IPS-20b (cell line): ENCODE data around the gene KATNAL2.

ENCODE experiments used
- H3K27ac ChIP-seq: one replicate; pipeline ENCODE4 v1.5.1; 2013; ENCODE audit warnings: low read length
- H3K27me3 ChIP-seq: 2 replicates; pipeline ENCODE4 v1.6.1; 2013; ENCODE audit warnings: mild to moderate bottlenecking, low read length, inconsistent platforms; ENCODE audit not compliant: insufficient read depth
- H3K36me3 ChIP-seq: 2 replicates; pipeline ENCODE4 v1.6.1; 2013; ENCODE audit warnings: low read depth, mild to moderate bottlenecking, inconsistent platforms, low read length, moderate library complexity; ENCODE audit not compliant: insufficient read depth
- H3K4me1 ChIP-seq: 2 replicates; pipeline ENCODE4 v1.6.1; 2013; ENCODE audit warnings: mild to moderate bottlenecking, control low read depth, inconsistent platforms, low read length, moderate library complexity; ENCODE audit not compliant: insufficient read depth
- H3K4me3 ChIP-seq: 2 replicates; pipeline ENCODE4 v1.5.1; 2013; ENCODE audit warnings: mild to moderate bottlenecking, low read length, inconsistent platforms
- H3K9ac ChIP-seq: 2 replicates; pipeline ENCODE4 v1.6.1; 2013; ENCODE audit warnings: low read depth, mild to moderate bottlenecking, inconsistent platforms, low read length, moderate library complexity
- H3K9me3 ChIP-seq: 2 replicates; pipeline ENCODE4 v1.6.1; 2013; ENCODE audit warnings: mild to moderate bottlenecking, low read depth, low read length, inconsistent platforms; ENCODE audit not compliant: insufficient read depth

The KATNAL2 gene

GRCh38 chr18:46917108-46917802 is at the start of gene KATNAL2, which contains the start of gene PIAS2:
Gene KATNAL2 (plus strand): TSS chr18:46917602. CDS start chr18:46946873, 29,271 bp downstream.
Gene PIAS2 (minus strand): TSS chr18:46917507. CDS start chr18:46917345, 162 bp downstream.
- peak within 1 kb of the TSS; percentile 93 for H3K4me3 ChIP-seq
- H3K9ac ChIP-seq: peak within 1 kb of the TSS; percentile 87
- H3K4me1 ChIP-seq: peaks cover 32% of the 10 kb centered on the region
- H3K36me3 ChIP-seq: no peaks in the 10 kb centered on the region
- peak within 1 kb of the TSS; percentile 86 for H3K27ac ChIP-seq
- no peaks in the 10 kb centered on the region; the same call in 1 of the 2 replicates for H3K27me3 ChIP-seq
- no peaks in the 10 kb centered on the region for H3K9me3 ChIP-seq

GRCh38 chr18:46868169-46868921 is 49.1 kb upstream of the KATNAL2 start:
- H3K9ac ChIP-seq: no peak overlapping the region
- H3K4me3 ChIP-seq: no peak overlapping the region
- no peak overlapping the region for H3K27ac ChIP-seq
- H3K9me3 ChIP-seq: peaks cover 19% of the 10 kb centered on the region
- H3K4me1 ChIP-seq: peaks cover 16% of the 10 kb centered on the region
- H3K27me3 ChIP-seq: no peaks in the 10 kb centered on the region
- H3K36me3 ChIP-seq: peaks cover 23% of the 10 kb centered on the region

GRCh38 chr18:46877329-46877987 is 39.9 kb upstream of the KATNAL2 start:
- Histone ChIP-seq H3K9ac (no peak overlapping the region), H3K36me3 (peaks cover 47% of the 10 kb centered on the region), H3K27me3 (no peaks in the 10 kb centered on the region), H3K4me1 (no peaks in the 10 kb centered on the region), H3K9me3 (peaks cover 35% of the 10 kb centered on the region), H3K4me3 (no peak overlapping the region), H3K27ac (no peak overlapping the region)

- Histone ChIP-seq H3K4me1 (no peaks in the 10 kb centered on the region), H3K36me3 (peaks cover 29% of the 10 kb centered on the region), H3K9ac (no peak overlapping the region), H3K9me3 (peaks cover 28% of the 10 kb centered on the region), H3K27me3 (no peaks in the 10 kb centered on the region), H3K27ac (no peak overlapping the region), H3K4me3 (no peak overlapping the region)
These were observed 34.2 kb upstream of the KATNAL2 start for GRCh38 chr18:46883180-46883579.

GRCh38 chr18:46886893-46887292 is 30.5 kb upstream of the KATNAL2 start:
- Histone ChIP-seq H3K4me1 (no peaks in the 10 kb centered on the region), H3K9me3 (peaks cover 34% of the 10 kb centered on the region), H3K9ac (no peak overlapping the region), H3K27me3 (no peaks in the 10 kb centered on the region), H3K27ac (no peak overlapping the region), H3K36me3 (peaks cover 36% of the 10 kb centered on the region), H3K4me3 (no peak overlapping the region)

- Histone ChIP-seq H3K27ac (no peak overlapping the region), H3K9ac (no peak overlapping the region), H3K27me3 (no peaks in the 10 kb centered on the region), H3K4me1 (no peaks in the 10 kb centered on the region), H3K36me3 (peaks cover 36% of the 10 kb centered on the region), H3K9me3 (peaks cover 34% of the 10 kb centered on the region), H3K4me3 (no peak overlapping the region)
These were observed 28.4 kb upstream of the KATNAL2 start for GRCh38 chr18:46888965-46889364.

GRCh38 chr18:46891742-46892214 is 25.6 kb upstream of the KATNAL2 start:
- H3K27ac ChIP-seq: no peak overlapping the region
- H3K27me3 ChIP-seq: no peaks in the 10 kb centered on the region
- H3K4me1 ChIP-seq: peaks cover 3% of the 10 kb centered on the region; the same call in 1 of the 2 replicates
- H3K36me3 ChIP-seq: peaks cover 36% of the 10 kb centered on the region
- H3K9ac ChIP-seq: no peak overlapping the region
- H3K9me3 ChIP-seq: peaks cover 34% of the 10 kb centered on the region
- no peak overlapping the region for H3K4me3 ChIP-seq

GRCh38 chr18:46892842-46893241 is 24.6 kb upstream of the KATNAL2 start:
- H3K36me3 ChIP-seq: peaks cover 32% of the 10 kb centered on the region
- peaks cover 31% of the 10 kb centered on the region for H3K9me3 ChIP-seq
- no peaks in the 10 kb centered on the region for H3K27me3 ChIP-seq
- no peak overlapping the region for H3K9ac ChIP-seq
- H3K4me1 ChIP-seq: peaks cover 3% of the 10 kb centered on the region; the same call in 1 of the 2 replicates
- no peak overlapping the region for H3K4me3 ChIP-seq
- no peak overlapping the region for H3K27ac ChIP-seq

GRCh38 chr18:46893360-46893759 is 24.0 kb upstream of the KATNAL2 start:
- Histone ChIP-seq H3K9ac (no peak overlapping the region), H3K27me3 (no peaks in the 10 kb centered on the region), H3K9me3 (peaks cover 26% of the 10 kb centered on the region), H3K4me1 (peaks cover 3% of the 10 kb centered on the region; the same call in 1 of the 2 replicates), H3K4me3 (no peak overlapping the region), H3K36me3 (peaks cover 27% of the 10 kb centered on the region), H3K27ac (no peak overlapping the region)

- Histone ChIP-seq H3K4me1 (peaks cover 6% of the 10 kb centered on the region; the same call in 1 of the 2 replicates), H3K36me3 (peaks cover 20% of the 10 kb centered on the region), H3K27ac (no peak overlapping the region), H3K9me3 (peaks cover 18% of the 10 kb centered on the region), H3K4me3 (no peak overlapping the region), H3K27me3 (no peaks in the 10 kb centered on the region), H3K9ac (no peak overlapping the region)
These were observed 23.3 kb upstream of the KATNAL2 start for GRCh38 chr18:46894124-46894523.

- peak overlapping the region; percentile 11 for H3K27ac ChIP-seq
- no peaks in the 10 kb centered on the region for H3K9me3 ChIP-seq
- H3K9ac ChIP-seq: peak overlapping the region; percentile 45; the same call in 1 of the 2 replicates
- H3K4me3 ChIP-seq: peak overlapping the region; percentile 8; the same call in 1 of the 2 replicates
- H3K36me3 ChIP-seq: no peaks in the 10 kb centered on the region
- H3K4me1 ChIP-seq: peaks cover 12% of the 10 kb centered on the region; the same call in 1 of the 2 replicates
- H3K27me3 ChIP-seq: no peaks in the 10 kb centered on the region
These were observed 18.0 kb upstream of the KATNAL2 start for GRCh38 chr18:46899274-46899948.
